Peyer's patch (tissue), 4 donors: ENCODE results near the gene ASCL3. TPM values are rescaled to one million over a fixed set of nuclear protein-coding genes. Genes with fewer than 3 reads are reported as not detected.
A peak's percentile ranks its signal among the peaks of the same experiment; 100 is the strongest.

Experiments used
- DNase-seq, 3 donors: peaks; one replicate each; pipeline ENCODE4 v3.0.0-alpha.2; 2017 to 2019
- H3K27ac ChIP-seq, 4 donors: fragments of 200-600 bp; sonication (generic); one replicate each; pipeline ENCODE4 v1.5.1; 2016 to 2019
- H3K27me3 ChIP-seq, 2 donors: fragments of 200-600 bp; sonication (generic); one replicate each; pipeline ENCODE4 v1.5.1; 2019
- H3K36me3 ChIP-seq, 3 donors: fragments of 200-600 bp; sonication (generic); one replicate each; pipeline ENCODE4 v1.5.1; 2016 to 2019
- H3K4me1 ChIP-seq, 4 donors: fragments of 200-600 bp; sonication (generic); one replicate each; pipeline ENCODE4 v1.5.1; 2016 to 2019
- H3K4me3 ChIP-seq, 4 donors: fragments of 200-600 bp; sonication (generic); 1 replicate in 3 of 4; 2 replicates in 1 of 4; pipeline ENCODE4 v1.5.1; 2016 to 2019; ENCODE audit warnings: mild to moderate bottlenecking in 1 of 4
- H3K9me3 ChIP-seq, 4 donors: fragments of 200-600 bp; sonication (generic); one replicate each; pipeline ENCODE4 v1.5.1; 2016 to 2019; ENCODE audit warnings: mild to moderate bottlenecking in 1 of 4
- CTCF ChIP-seq, 6 experiments: fragments of 450-650 bp in 4 of 6; fragments of 200-600 bp in 2 of 6; sonication (generic) in 1 of 6; IDR thresholded peaks; one replicate each; pipeline ENCODE4 v1.5.1; 2017 to 2019; ENCODE audit warnings: antibody characterized with exemption in 6 of 6, mild to moderate bottlenecking in 3 of 6, moderate library complexity in 1 of 6
- POLR2A ChIP-seq, 2 donors: fragments of 450-650 bp; IDR thresholded peaks; one replicate each; pipeline ENCODE4 v1.5.1; 2017; ENCODE audit warnings: antibody characterized with exemption in 2 of 2, mild to moderate bottlenecking in 2 of 2, moderate library complexity in 2 of 2
- total RNA-seq, 4 donors: library from RNA; depleted of rRNA; stranded (reverse); fragments of >200 nt; gene quantifications; one replicate each; pipeline ENCODE4 v1.1.0, GENCODE V29; 2016

The ASCL3 gene
- total RNA-seq, 4 donors from 2014 or later, result not detected

GRCh38 chr11:8967184-8967583 is 24.4 kb upstream of the ASCL3 start:
- no peak overlapping the region for H3K27ac ChIP-seq
- DNase-seq, result no peak
- no peaks in the 10 kb centered on the region for H3K27me3 ChIP-seq
- no peaks in the 10 kb centered on the region for H3K9me3 ChIP-seq
- H3K36me3 ChIP-seq, result no peaks in the 10 kb centered on the region
- TF ChIP-seq POLR2A (IDR thresholded peaks at IDR 0.05) (no peak), CTCF (IDR thresholded peaks at IDR 0.05) (no peak)
- H3K4me3 ChIP-seq, result no peak overlapping the region
- H3K4me1 ChIP-seq, result peaks cover 0 to 19% (median 10%) of the 10 kb centered on the region in 4 donors

- peak in 1 of 6 experiments; percentile 7 for TF ChIP-seq CTCF (IDR thresholded peaks at IDR 0.05)
- peak; percentile 94 to 96 for TF ChIP-seq POLR2A (IDR thresholded peaks at IDR 0.05)
- DNase-seq, result peak; percentile 89 to 96 (median 96)
- Histone ChIP-seq H3K9me3 (no peaks in the 10 kb centered on the region), H3K36me3 (no peaks in the 10 kb centered on the region), H3K4me1 (peaks cover 0 to 31% (median 10%) of the 10 kb centered on the region in 4 donors), H3K27me3 (no peaks in the 10 kb centered on the region), H3K4me3 (peak within 1 kb of the TSS; percentile 89 to 91 (median 90)), H3K27ac (peak within 1 kb of the TSS; percentile 95 to 96 (median 96))
These were observed 21.8 kb upstream of the ASCL3 start, which contains the start of gene TMEM9B for GRCh38 chr11:8964324-8965320. Gene TMEM9B, minus strand, starts transcription at chr11:8964442. Its CDS starts 129 bp downstream, at chr11:8964313.

GRCh38 chr11:8963569-8964323 is 20.9 kb upstream of the ASCL3 start:
- H3K4me3 ChIP-seq, result peak overlapping the region; percentile 89 to 91 (median 90)
- TF ChIP-seq POLR2A (IDR thresholded peaks at IDR 0.05) (no peak), CTCF (IDR thresholded peaks at IDR 0.05) (no peak)

GRCh38 chr11:8962841-8963240 is 20.0 kb upstream of the ASCL3 start:
- no peaks in the 10 kb centered on the region for H3K36me3 ChIP-seq
- H3K4me3 ChIP-seq, result peak overlapping the region in 2 of 4 donors; percentile 90 to 91
- H3K4me1 ChIP-seq, result peaks cover 0 to 41% (median 10%) of the 10 kb centered on the region in 4 donors
- H3K27me3 ChIP-seq, result no peaks in the 10 kb centered on the region
- peak overlapping the region in 2 of 4 donors; percentile 96 for H3K27ac ChIP-seq
- TF ChIP-seq CTCF (IDR thresholded peaks at IDR 0.05) (no peak), POLR2A (IDR thresholded peaks at IDR 0.05) (no peak)
- no peak for DNase-seq
- H3K9me3 ChIP-seq, result no peaks in the 10 kb centered on the region

More at GRCh38 chr11:8963569-8964323, 20.9 kb upstream of the ASCL3 start:
- H3K27ac ChIP-seq, result peak overlapping the region; percentile 95 to 96 (median 96)
- peak in 2 of 3 donors; percentile 82 to 92 for DNase-seq
- peaks cover 0 to 40% (median 10%) of the 10 kb centered on the region in 4 donors for H3K4me1 ChIP-seq
- no peaks in the 10 kb centered on the region for H3K27me3 ChIP-seq
- H3K9me3 ChIP-seq, result no peaks in the 10 kb centered on the region
- no peaks in the 10 kb centered on the region for H3K36me3 ChIP-seq

- H3K4me1 ChIP-seq, result peaks cover 0 to 41% (median 10%) of the 10 kb centered on the region in 4 donors
- TF ChIP-seq POLR2A (IDR thresholded peaks at IDR 0.05) (no peak), CTCF (IDR thresholded peaks at IDR 0.05) (no peak)
- H3K4me3 ChIP-seq, result no peak overlapping the region
- peaks cover 0 to 8% (median 0%) of the 10 kb centered on the region in 3 donors for H3K36me3 ChIP-seq
- H3K27ac ChIP-seq, result no peak overlapping the region
- DNase-seq, result no peak
- H3K9me3 ChIP-seq, result no peaks in the 10 kb centered on the region
- H3K27me3 ChIP-seq, result no peaks in the 10 kb centered on the region
These were observed 18.6 kb upstream of the ASCL3 start for GRCh38 chr11:8961401-8961800.
